K562 (cell line): Measurements from ENCODE around the gene GULP1. TPM values are rescaled to one million over a fixed set of nuclear protein-coding genes. Genes with fewer than 3 reads are reported as not detected.

ENCODE experiments used
- ATAC-seq: fragments of 200-7000 bp; cut with Tn5 transposase; 3 replicates; pipeline ENCODE4 v1.9.1; 2020; ENCODE audit warnings: moderate library complexity
- BruUV-seq: library from RNA; stranded (reverse); fragments of 400-500 nt; replicated peaks from 2 replicates; lab custom pipeline; 2021; lab: Mats Ljungman, UMichigan
- CTCF ChIA-PET: fragments of 300-600 bp; formaldehyde crosslinking; extraction: SDS; loops from one replicate; lab custom pipeline; 2021; ENCODE audit warnings: low intra/inter-chr PET ratio; lab: Yijun Ruan, JAX
- POLR2A ChIA-PET: fragments of 300-600, 350-650 bp; sonication (Branson Sonifier 250); formaldehyde crosslinking; extraction: SDS; loops from one replicate; lab custom pipeline; 2021; ENCODE audit warnings: antibody characterized with exemption, inconsistent platforms; lab: Yijun Ruan, JAX
- DNase-seq, 4 experiments: peaks; one replicate each; pipeline versions ENCODE4 v3.0.0 to v3.0.0-alpha.2; 2011 to 2018; ENCODE audit warnings: low spot score in 3 of 4, mixed read lengths in 3 of 4; ENCODE audit errors: extremely low read depth in 1 of 4
- FAIRE-seq: peaks from 2 replicates; lab custom pipeline; 2011; peaks lifted over from hg19 to GRCh38; lab: Jason Lieb, UNC
- H2AFZ ChIP-seq: 2 replicates; pipeline ENCODE4 v1.6.0; 2011; ENCODE audit warnings: low read depth, low read length, control low read depth, inconsistent platforms
- H3K27ac ChIP-seq: fragments of 200-600 bp; 3 replicates; pipeline ENCODE4 v1.8.0; 2011; ENCODE audit warnings: low read depth, mild to moderate bottlenecking, control low read depth, inconsistent platforms, low read length, moderate library complexity, mixed read lengths; ENCODE audit errors: extremely low read depth
- H3K27me3 ChIP-seq, 2 experiments: fragments of 300-600 bp in 1 of 2; 2 replicates in 1 of 2; 3 replicates in 1 of 2; pipeline versions ENCODE4 v1.6.0 to v1.8.0; 2011; ENCODE audit warnings: inconsistent platforms in 2 of 2, low read length in 2 of 2, mild to moderate bottlenecking in 1 of 2, mixed read lengths in 1 of 2, moderate library complexity in 1 of 2; ENCODE audit not compliant: control insufficient read depth in 2 of 2, insufficient read depth in 2 of 2
- H3K36me3 ChIP-seq: fragments of 300-600 bp; 3 replicates; pipeline ENCODE4 v1.8.0; 2011; ENCODE audit warnings: mild to moderate bottlenecking, low read length, inconsistent platforms; ENCODE audit not compliant: control insufficient read depth, insufficient read depth
- H3K4me1 ChIP-seq, 2 experiments: fragments of 200-600 bp in 1 of 2; replicated peaks in 1 of 2; 2 replicates in 1 of 2; 3 replicates in 1 of 2; pipeline versions ENCODE4 v1.5.1 to v1.8.0; 2011; ENCODE audit warnings: inconsistent platforms in 2 of 2, low read length in 2 of 2, mild to moderate bottlenecking in 1 of 2, mixed read lengths in 1 of 2, moderate library complexity in 1 of 2; ENCODE audit not compliant: control insufficient read depth in 2 of 2, insufficient read depth in 2 of 2
- H3K4me2 ChIP-seq: 2 replicates; pipeline ENCODE4 v1.6.1; 2011; ENCODE audit warnings: low read length, control low read depth, inconsistent platforms, mixed read lengths; ENCODE audit not compliant: insufficient read depth
- H3K4me3 ChIP-seq: fragments of 200-600 bp; sonication (generic), shearing (Covaris generic); 2 replicates; pipeline ENCODE4 v1.5.1; 2016; ENCODE audit warnings: control low read depth, inconsistent platforms
- H3K79me2 ChIP-seq: fragments of 200-600 bp; 3 replicates; pipeline ENCODE4 v1.8.0; 2011; ENCODE audit warnings: low read length, inconsistent platforms; ENCODE audit not compliant: control insufficient read depth, insufficient read depth
- H3K9ac ChIP-seq, 2 experiments: 2 replicates each; pipeline versions ENCODE4 v1.6.0 to v1.6.1; 2011; ENCODE audit warnings: low read depth in 2 of 2, low read length in 2 of 2, control low read depth in 1 of 2, inconsistent platforms in 1 of 2, mild to moderate bottlenecking in 1 of 2, mixed read lengths in 1 of 2; ENCODE audit not compliant: insufficient read depth in 1 of 2
- H3K9me1 ChIP-seq: one replicate; pipeline ENCODE4 v1.6.0; 2011; ENCODE audit warnings: inconsistent platforms, mild to moderate bottlenecking, low read length, moderate library complexity; ENCODE audit not compliant: control insufficient read depth, insufficient read depth
- H3K9me3 ChIP-seq: replicated peaks from 2 replicates; pipeline ENCODE4 v1.5.1; 2011; ENCODE audit warnings: low read depth, low read length, inconsistent platforms; ENCODE audit not compliant: control insufficient read depth, insufficient read depth
- H4K20me1 ChIP-seq: replicated peaks from 2 replicates; pipeline ENCODE4 v1.6.1; 2011; ENCODE audit warnings: low read length, inconsistent platforms, mixed read lengths; ENCODE audit not compliant: control insufficient read depth, insufficient read depth
- MECOM ChIP-seq: fragments of 250-450 bp; sonication (Bioruptor Pico); IDR thresholded peaks from 2 replicates; pipeline ENCODE4 v1.8.0; 2022; ENCODE audit warnings: inconsistent platforms
- MEIS2 ChIP-seq: fragments of 450-650 bp; IDR thresholded peaks from 2 replicates; pipeline ENCODE4 v1.6.1; 2014; ENCODE audit warnings: mild to moderate bottlenecking; ENCODE audit not compliant: partially characterized antibody
- PCBP1 ChIP-seq: fragments of 200-400 bp; formaldehyde crosslinking; IDR thresholded peaks from 2 replicates; pipeline ENCODE4 v1.6.1; 2018; ENCODE audit warnings: mild to moderate bottlenecking, low read depth, low read length; ENCODE audit not compliant: poor library complexity, severe bottlenecking
- RB1 ChIP-seq: fragments of 450-650 bp; IDR thresholded peaks from 2 replicates; pipeline ENCODE4 v1.6.1; 2017; ENCODE audit warnings: low read depth, mild to moderate bottlenecking
- ZNF354B ChIP-seq: fragments of 250-450 bp; sonication (Bioruptor Pico); IDR thresholded peaks from 2 replicates; pipeline ENCODE4 v1.4.0; 2020
- ZNF778 ChIP-seq: fragments of 450-650 bp; formaldehyde crosslinking; IDR thresholded peaks from 2 replicates; pipeline ENCODE4 v1.4.0; 2020; ENCODE audit warnings: mild to moderate bottlenecking, moderate library complexity
- WGBS: fragments of 100-300 bp; shearing (Covaris generic); methylation state at CpG from one replicate; pipeline ENCODE4 v1.1.6; 2016; ENCODE audit warnings: low coverage, mixed read lengths; ENCODE audit not compliant: insufficient coverage; ENCODE audit errors: missing lambda C conversion rate; 5-methylcytosine and 5-hydroxymethylcytosine counted together
- in situ Hi-C: fragments of 300-500 bp; cut with MboI; formaldehyde crosslinking; loops from 4 replicates; pipeline ENCODE4 v1.15.0; 2018; ENCODE audit warnings: inconsistent platforms, mixed read lengths
- intact Hi-C: fragments of 100-400 bp; cut with micrococcal nuclease; formaldehyde crosslinking; loops from 2 replicates; pipeline ENCODE4 v1.14.2; 2022
- polyA plus RNA-seq, 8 experiments: library from polyadenylated mRNA; depleted of rRNA in 4 of 8; stranded (reverse) in 5 of 8; unstranded in 3 of 8; fragments of >200 nt; fragmentation: Nextera tagmentation in 2 of 8; fragmentation: Illumina TruSeq in 1 of 8; extraction: Ambion mirVana in 2 of 8; extraction: Trizol in 1 of 8; gene quantifications; 2 replicates each; pipeline versions ENCODE4 v1.2.1 to v1.2.3, GENCODE V29; 2011 to 2014; ENCODE audit warnings: inconsistent platforms in 1 of 8, missing spikeins in 1 of 8
- total RNA-seq, 7 experiments: library from RNA; depleted of rRNA in 6 of 7; stranded (reverse); fragments of >200 nt in 6 of 7; fragmentation: Illumina TruSeq in 2 of 7; extraction: Trizol in 2 of 7; gene quantifications; 2 replicates each; pipeline versions ENCODE4 v1.2.1 to v1.2.3, GENCODE V29; 2011 to 2021; ENCODE audit warnings: low replicate concordance in 1 of 7
- TF ChIP-seq, protein P1 (sequence below), 2 experiments: fragments of 450-650 bp; IDR thresholded peaks; 2 replicates each; pipeline ENCODE4 v1.6.1; 2016
- TF ChIP-seq, protein P2 (sequence below), 2 experiments: fragments of 450-650 bp in 1 of 2; IDR thresholded peaks; 2 replicates each; pipeline ENCODE4 v1.6.1; 2011 to 2017; ENCODE audit warnings: low read depth in 2 of 2, antibody characterized with exemption in 1 of 2, borderline replicate concordance in 1 of 2, low read length in 1 of 2, mild to moderate bottlenecking in 1 of 2, mixed read lengths in 1 of 2; ENCODE audit not compliant: control insufficient read depth in 1 of 2
- TF ChIP-seq, protein P3 (sequence below): fragments of 450-650 bp; conservative IDR thresholded peaks from 2 replicates; pipeline ENCODE4 v1.6.1; 2016; ENCODE audit warnings: missing genetic modification characterization, low read depth, mild to moderate bottlenecking, missing compliant biosample characterization, moderate library complexity

GULP1 gene
- total and polyA plus RNA-seq, 9 of the 15 experiments (the other 6 are each of a cell fraction or from before 2014, with no cell fraction given) = 8.5 to 25.3 (median 19.5) TPM

DNA sequence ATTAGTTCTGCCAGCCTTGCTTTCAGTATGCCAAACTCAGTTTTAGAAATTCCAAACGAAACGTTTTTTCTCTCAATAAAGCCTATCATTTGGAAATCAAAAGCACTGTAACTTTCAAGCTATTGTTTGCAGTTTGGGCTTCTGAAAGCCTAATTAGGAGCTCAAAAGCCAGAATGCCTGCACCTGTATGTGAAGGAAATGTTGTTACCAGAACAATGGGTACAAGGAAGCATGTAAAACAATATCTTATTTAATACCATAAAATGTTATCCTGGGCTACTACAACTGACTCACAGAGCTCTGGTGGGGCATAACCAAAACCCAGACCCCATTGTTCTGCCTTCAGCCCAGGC, 12.6 kb upstream of the GULP1 start:
- ChIA-PET POLR2A (interaction anchor here (1.7 kb wide), 1 partner anchor 13 kb away, joined by 7 read pairs; the partner anchor contains the start of gene GULP1), CTCF (no interaction called here)
- ATAC-seq (no peak), DNase-seq (no peak), FAIRE-seq (no peak)
- Histone ChIP-seq H3K27me3 (no peaks in the 10 kb centered on the region), H3K36me3 (peaks cover 18% of the 10 kb centered on the region; the same call in 2 of the 3 replicates), H3K9ac (no peak overlapping the region), H3K27ac (no peak overlapping the region), H2AFZ (no peak overlapping the region), H3K9me3 (no peaks in the 10 kb centered on the region), H3K79me2 (peaks cover 91% of the 10 kb centered on the region), H4K20me1 (no peaks in the 10 kb centered on the region), H3K4me2 (no peak overlapping the region), H3K4me3 (no peak overlapping the region), H3K4me1 (no peaks in the 10 kb centered on the region; a peak in 1 of 5 replicates), H3K9me1 (no peaks in the 10 kb centered on the region)
- TF ChIP-seq MEIS2 = no peak
- TF ChIP-seq, protein P1, sequence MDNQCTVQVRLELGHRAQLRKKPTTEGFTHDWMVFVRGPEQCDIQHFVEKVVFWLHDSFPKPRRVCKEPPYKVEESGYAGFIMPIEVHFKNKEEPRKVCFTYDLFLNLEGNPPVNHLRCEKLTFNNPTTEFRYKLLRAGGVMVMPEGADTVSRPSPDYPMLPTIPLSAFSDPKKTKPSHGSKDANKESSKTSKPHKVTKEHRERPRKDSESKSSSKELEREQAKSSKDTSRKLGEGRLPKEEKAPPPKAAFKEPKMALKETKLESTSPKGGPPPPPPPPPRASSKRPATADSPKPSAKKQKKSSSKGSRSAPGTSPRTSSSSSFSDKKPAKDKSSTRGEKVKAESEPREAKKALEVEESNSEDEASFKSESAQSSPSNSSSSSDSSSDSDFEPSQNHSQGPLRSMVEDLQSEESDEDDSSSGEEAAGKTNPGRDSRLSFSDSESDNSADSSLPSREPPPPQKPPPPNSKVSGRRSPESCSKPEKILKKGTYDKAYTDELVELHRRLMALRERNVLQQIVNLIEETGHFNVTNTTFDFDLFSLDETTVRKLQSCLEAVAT (IDR thresholded peaks at IDR 0.05) = no peak
- no peak for TF ChIP-seq RB1
- BruUV-seq = no TSS peak
- WGBS = 67% methylated on average over 2 of the region's 2 CpGs
- intact Hi-C loops = no loop called here
- in situ Hi-C loops = no loop called here

DNA sequence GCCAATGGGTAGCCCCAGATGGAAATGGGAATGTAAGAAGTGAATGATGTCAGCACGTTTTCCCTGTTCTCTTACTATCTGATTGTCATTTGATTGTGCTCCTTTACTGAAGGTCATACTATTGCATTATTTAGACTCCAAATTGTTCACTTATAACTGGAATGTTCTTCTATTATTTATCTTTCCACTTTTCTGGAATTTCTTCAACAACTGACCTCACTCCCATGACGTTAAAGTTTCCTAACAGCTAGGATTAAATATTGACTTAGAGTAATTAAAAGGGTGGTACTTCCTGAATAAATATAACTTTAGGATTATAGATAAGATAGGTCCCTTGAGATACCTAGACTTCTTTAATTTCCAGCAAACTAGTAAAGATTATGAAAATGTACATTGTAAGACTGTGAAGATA, 10.9 kb upstream of the GULP1 start:
- H4K20me1 ChIP-seq = no peaks in the 10 kb centered on the region
- ATAC-seq (no peak), FAIRE-seq (no peak), DNase-seq (no peak)
- no peaks in the 10 kb centered on the region; a peak in 1 of 5 replicates for H3K4me1 ChIP-seq
- peaks cover 97% of the 10 kb centered on the region for H3K79me2 ChIP-seq
- H3K27me3 ChIP-seq = no peaks in the 10 kb centered on the region
- BruUV-seq = no TSS peak
- H3K9ac ChIP-seq = no peak overlapping the region
- no peak overlapping the region for H2AFZ ChIP-seq
- no peaks in the 10 kb centered on the region for H3K9me1 ChIP-seq
- no peak overlapping the region for H3K27ac ChIP-seq
- TF ChIP-seq PCBP1 (no peak), ZNF778 (CRISPR knock-in tag) (no peak), ZNF354B (CRISPR knock-in tag) (no peak), MECOM (CRISPR knock-in tag) (no peak)
- TF ChIP-seq, protein P2, sequence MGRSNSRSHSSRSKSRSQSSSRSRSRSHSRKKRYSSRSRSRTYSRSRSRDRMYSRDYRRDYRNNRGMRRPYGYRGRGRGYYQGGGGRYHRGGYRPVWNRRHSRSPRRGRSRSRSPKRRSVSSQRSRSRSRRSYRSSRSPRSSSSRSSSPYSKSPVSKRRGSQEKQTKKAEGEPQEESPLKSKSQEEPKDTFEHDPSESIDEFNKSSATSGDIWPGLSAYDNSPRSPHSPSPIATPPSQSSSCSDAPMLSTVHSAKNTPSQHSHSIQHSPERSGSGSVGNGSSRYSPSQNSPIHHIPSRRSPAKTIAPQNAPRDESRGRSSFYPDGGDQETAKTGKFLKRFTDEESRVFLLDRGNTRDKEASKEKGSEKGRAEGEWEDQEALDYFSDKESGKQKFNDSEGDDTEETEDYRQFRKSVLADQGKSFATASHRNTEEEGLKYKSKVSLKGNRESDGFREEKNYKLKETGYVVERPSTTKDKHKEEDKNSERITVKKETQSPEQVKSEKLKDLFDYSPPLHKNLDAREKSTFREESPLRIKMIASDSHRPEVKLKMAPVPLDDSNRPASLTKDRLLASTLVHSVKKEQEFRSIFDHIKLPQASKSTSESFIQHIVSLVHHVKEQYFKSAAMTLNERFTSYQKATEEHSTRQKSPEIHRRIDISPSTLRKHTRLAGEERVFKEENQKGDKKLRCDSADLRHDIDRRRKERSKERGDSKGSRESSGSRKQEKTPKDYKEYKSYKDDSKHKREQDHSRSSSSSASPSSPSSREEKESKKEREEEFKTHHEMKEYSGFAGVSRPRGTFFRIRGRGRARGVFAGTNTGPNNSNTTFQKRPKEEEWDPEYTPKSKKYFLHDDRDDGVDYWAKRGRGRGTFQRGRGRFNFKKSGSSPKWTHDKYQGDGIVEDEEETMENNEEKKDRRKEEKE (IDR thresholded peaks at IDR 0.05; ENCODE audit: borderline replicate concordance in 1 of 2, control insufficient read depth in 1 of 2, low read depth in 2 of 2, low read length in 1 of 2) = no peak
- TF ChIP-seq, protein P3, sequence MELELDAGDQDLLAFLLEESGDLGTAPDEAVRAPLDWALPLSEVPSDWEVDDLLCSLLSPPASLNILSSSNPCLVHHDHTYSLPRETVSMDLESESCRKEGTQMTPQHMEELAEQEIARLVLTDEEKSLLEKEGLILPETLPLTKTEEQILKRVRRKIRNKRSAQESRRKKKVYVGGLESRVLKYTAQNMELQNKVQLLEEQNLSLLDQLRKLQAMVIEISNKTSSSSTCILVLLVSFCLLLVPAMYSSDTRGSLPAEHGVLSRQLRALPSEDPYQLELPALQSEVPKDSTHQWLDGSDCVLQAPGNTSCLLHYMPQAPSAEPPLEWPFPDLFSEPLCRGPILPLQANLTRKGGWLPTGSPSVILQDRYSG = no peak
- intact Hi-C loops = no loop called here
- CTCF ChIA-PET = no interaction called here
- no peak overlapping the region for H3K4me2 ChIP-seq
- in situ Hi-C loops = no loop called here
- H3K4me3 ChIP-seq = no peak overlapping the region
- no peaks in the 10 kb centered on the region for H3K9me3 ChIP-seq
- 8% methylated on average over 2 of the region's 2 CpGs for WGBS
- peaks cover 23% of the 10 kb centered on the region; the same call in 2 of the 3 replicates for H3K36me3 ChIP-seq
- POLR2A ChIA-PET = no interaction called here
